Neural cell (in vitro differentiated cells): Measurements from ENCODE around the gene ITGAD. TPM values are rescaled to one million over a fixed set of nuclear protein-coding genes. Genes with fewer than 3 reads are reported as not detected.

Experiments
- H2AFZ ChIP-seq: fragments of 200-600, 300-800 bp; sonication (generic), shearing (Covaris generic); 2 replicates; pipeline ENCODE4 v1.6.0; 2014; ENCODE audit warnings: low read depth, mild to moderate bottlenecking, antibody characterized with exemption, low read length, moderate library complexity
- H3F3A ChIP-seq: fragments of 200-600 bp; shearing (Covaris generic); 2 replicates; pipeline ENCODE4 v1.6.1; 2016; ENCODE audit warnings: mild to moderate bottlenecking, moderate library complexity, mixed read lengths, antibody characterized with exemption, low read length; ENCODE audit not compliant: insufficient read depth, poor library complexity, severe bottlenecking
- H3K27ac ChIP-seq: fragments of 200-600, 300-800 bp; sonication (generic), shearing (Covaris generic); 2 replicates; pipeline ENCODE4 v1.5.1; 2014; ENCODE audit warnings: mild to moderate bottlenecking, low read length, moderate library complexity
- H3K27me3 ChIP-seq: fragments of 300-800, 200-600 bp; sonication (generic), shearing (Covaris generic); 2 replicates; pipeline ENCODE4 v1.6.0; 2014; ENCODE audit warnings: mild to moderate bottlenecking, low read depth, low read length, moderate library complexity; ENCODE audit not compliant: insufficient read depth
- H3K36me3 ChIP-seq: fragments of 300-800, 200-600 bp; sonication (generic), shearing (Covaris generic); 2 replicates; pipeline ENCODE4 v1.5.1; 2014; ENCODE audit warnings: mild to moderate bottlenecking, antibody characterized with exemption, low read length, moderate library complexity; ENCODE audit not compliant: insufficient read depth
- H3K4me2 ChIP-seq: fragments of 300-800, 200-600 bp; sonication (generic), shearing (Covaris generic); 2 replicates; pipeline ENCODE4 v1.6.0; 2014; ENCODE audit warnings: mild to moderate bottlenecking, low read length
- H3K4me3 ChIP-seq: fragments of 300-800, 200-600 bp; sonication (generic), shearing (Covaris generic); 2 replicates; pipeline ENCODE4 v1.5.1; 2014; ENCODE audit warnings: mild to moderate bottlenecking, low read length, moderate library complexity
- H3K79me2 ChIP-seq: fragments of 200-600 bp; shearing (Covaris generic); replicated peaks from 2 replicates; pipeline ENCODE4 v1.6.0; 2014; ENCODE audit warnings: mild to moderate bottlenecking, low read length, moderate library complexity; ENCODE audit not compliant: insufficient read depth
- H3K9ac ChIP-seq: fragments of 300-800, 200-600 bp; sonication (generic), shearing (Covaris generic); 2 replicates; pipeline ENCODE4 v1.6.1; 2016; ENCODE audit warnings: mild to moderate bottlenecking, low read length, mixed read lengths
- H3K9me2 ChIP-seq: fragments of 200-600 bp; shearing (Covaris generic); 2 replicates; pipeline ENCODE4 v1.6.1; 2016; ENCODE audit warnings: mild to moderate bottlenecking, low read length, mixed read lengths; ENCODE audit not compliant: insufficient read depth
- H3K9me3 ChIP-seq: fragments of 200-600, 300-800 bp; sonication (generic), shearing (Covaris generic); 2 replicates; pipeline ENCODE4 v1.6.1; 2016; ENCODE audit warnings: mild to moderate bottlenecking, mixed run types, low read length, moderate library complexity, mixed read lengths
- H4K20me1 ChIP-seq: fragments of 200-600 bp; shearing (Covaris generic); 2 replicates; pipeline ENCODE4 v1.6.1; 2016; ENCODE audit warnings: mild to moderate bottlenecking, mixed run types; ENCODE audit not compliant: insufficient read depth
- CTCF ChIP-seq: fragments of 450-650 bp; IDR thresholded peaks from 2 replicates; pipeline ENCODE4 v1.5.1; 2014; ENCODE audit warnings: antibody characterized with exemption, mild to moderate bottlenecking, moderate library complexity; ENCODE audit not compliant: poor library complexity, severe bottlenecking
- EP300 ChIP-seq: fragments of 450-650 bp; conservative IDR thresholded peaks from 2 replicates; pipeline ENCODE4 v1.6.1; 2014; ENCODE audit warnings: antibody characterized with exemption, mild to moderate bottlenecking, moderate library complexity; ENCODE audit not compliant: poor library complexity, severe bottlenecking
- EZH2 ChIP-seq: fragments of 200-600, 300-800 bp; shearing (Covaris generic), sonication (generic); IDR thresholded peaks from 2 replicates; pipeline ENCODE4 v1.6.1; 2014; ENCODE audit warnings: antibody characterized with exemption, low read length, borderline replicate concordance, mild to moderate bottlenecking; ENCODE audit not compliant: insufficient read depth, poor library complexity, severe bottlenecking
- MXI1 ChIP-seq: fragments of 450-650 bp; conservative IDR thresholded peaks from 2 replicates; pipeline ENCODE4 v1.6.1; 2014; ENCODE audit warnings: antibody characterized with exemption, mild to moderate bottlenecking; ENCODE audit not compliant: poor library complexity, severe bottlenecking
- POLR2AphosphoS5 ChIP-seq: IDR thresholded peaks from 2 replicates; pipeline ENCODE4 v1.6.1; 2012
- RAD21 ChIP-seq: fragments of 450-650 bp; conservative IDR thresholded peaks from 2 replicates; pipeline ENCODE4 v1.6.1; 2014; ENCODE audit warnings: antibody characterized with exemption, mild to moderate bottlenecking, moderate library complexity
- SMC3 ChIP-seq: fragments of 450-650 bp; conservative IDR thresholded peaks from 2 replicates; pipeline ENCODE4 v1.6.1; 2014; ENCODE audit warnings: antibody characterized with exemption, mild to moderate bottlenecking, moderate library complexity; ENCODE audit not compliant: poor library complexity
- TAF1 ChIP-seq: IDR thresholded peaks from 2 replicates; pipeline ENCODE4 v1.6.1; 2012; ENCODE audit warnings: low read depth
- polyA plus RNA-seq: library from polyadenylated mRNA; depleted of rRNA; stranded (reverse); fragments of >200 nt; gene quantifications from 2 replicates; pipeline ENCODE4 v1.2.3, GENCODE V29; 2014
- TF ChIP-seq, protein P1 (sequence below): IDR thresholded peaks from 2 replicates; pipeline ENCODE4 v1.6.1; 2012; ENCODE audit warnings: borderline replicate concordance

ITGAD gene
- polyA plus RNA-seq, 1 donor from 2014 or later = not detected

DNA sequence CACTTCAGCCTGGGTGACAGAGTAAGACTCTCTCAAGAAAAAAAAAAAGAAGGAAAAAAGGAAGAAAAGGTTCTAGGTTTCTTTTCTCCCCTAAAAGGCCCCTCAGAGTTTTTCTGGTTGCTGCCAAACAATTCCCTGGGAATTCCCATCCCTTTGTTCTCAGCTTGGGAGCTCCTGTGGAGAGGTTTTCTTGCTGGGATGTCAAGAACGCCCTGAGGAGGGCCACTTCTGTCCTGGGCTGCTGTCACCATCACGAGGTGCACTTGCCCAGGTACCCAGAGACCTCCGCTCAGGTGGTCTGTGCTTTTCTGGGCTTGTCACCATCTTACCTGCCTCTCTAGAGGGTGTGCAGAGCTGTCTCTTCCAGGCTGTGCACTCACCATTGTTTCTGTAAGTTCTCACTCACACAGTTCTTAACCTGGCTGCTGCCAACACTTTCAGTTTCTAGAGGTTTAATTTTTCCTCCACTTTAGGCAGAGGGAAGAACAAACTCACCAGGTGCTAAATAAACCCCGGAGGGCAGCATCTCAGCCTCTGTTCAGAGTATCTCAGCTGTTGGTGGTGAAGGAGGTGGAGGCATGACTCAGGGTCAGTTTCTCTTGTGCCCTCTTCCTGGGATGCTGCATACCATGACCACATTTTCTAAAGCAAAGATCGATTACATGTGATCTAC, 37.4 kb downstream of the ITGAD start:
- Histone ChIP-seq H3K4me2 (no peak overlapping the region), H4K20me1 (no peaks in the 10 kb centered on the region), H3K36me3 (no peaks in the 10 kb centered on the region), H3K9me2 (no peaks in the 10 kb centered on the region), H3K79me2 (no peaks in the 10 kb centered on the region), H2AFZ (no peak overlapping the region), H3K27ac (no peak overlapping the region), H3K4me3 (no peak overlapping the region), H3K27me3 (no peaks in the 10 kb centered on the region), H3K9ac (no peak overlapping the region), H3F3A (no peaks in the 10 kb centered on the region), H3K9me3 (no peaks in the 10 kb centered on the region)
- TF ChIP-seq CTCF (no peak), POLR2AphosphoS5 (no peak), RAD21 (no peak), EP300 (no peak), TAF1 (no peak), EZH2 (no peak), MXI1 (no peak), SMC3 (no peak)
- TF ChIP-seq, protein P1, sequence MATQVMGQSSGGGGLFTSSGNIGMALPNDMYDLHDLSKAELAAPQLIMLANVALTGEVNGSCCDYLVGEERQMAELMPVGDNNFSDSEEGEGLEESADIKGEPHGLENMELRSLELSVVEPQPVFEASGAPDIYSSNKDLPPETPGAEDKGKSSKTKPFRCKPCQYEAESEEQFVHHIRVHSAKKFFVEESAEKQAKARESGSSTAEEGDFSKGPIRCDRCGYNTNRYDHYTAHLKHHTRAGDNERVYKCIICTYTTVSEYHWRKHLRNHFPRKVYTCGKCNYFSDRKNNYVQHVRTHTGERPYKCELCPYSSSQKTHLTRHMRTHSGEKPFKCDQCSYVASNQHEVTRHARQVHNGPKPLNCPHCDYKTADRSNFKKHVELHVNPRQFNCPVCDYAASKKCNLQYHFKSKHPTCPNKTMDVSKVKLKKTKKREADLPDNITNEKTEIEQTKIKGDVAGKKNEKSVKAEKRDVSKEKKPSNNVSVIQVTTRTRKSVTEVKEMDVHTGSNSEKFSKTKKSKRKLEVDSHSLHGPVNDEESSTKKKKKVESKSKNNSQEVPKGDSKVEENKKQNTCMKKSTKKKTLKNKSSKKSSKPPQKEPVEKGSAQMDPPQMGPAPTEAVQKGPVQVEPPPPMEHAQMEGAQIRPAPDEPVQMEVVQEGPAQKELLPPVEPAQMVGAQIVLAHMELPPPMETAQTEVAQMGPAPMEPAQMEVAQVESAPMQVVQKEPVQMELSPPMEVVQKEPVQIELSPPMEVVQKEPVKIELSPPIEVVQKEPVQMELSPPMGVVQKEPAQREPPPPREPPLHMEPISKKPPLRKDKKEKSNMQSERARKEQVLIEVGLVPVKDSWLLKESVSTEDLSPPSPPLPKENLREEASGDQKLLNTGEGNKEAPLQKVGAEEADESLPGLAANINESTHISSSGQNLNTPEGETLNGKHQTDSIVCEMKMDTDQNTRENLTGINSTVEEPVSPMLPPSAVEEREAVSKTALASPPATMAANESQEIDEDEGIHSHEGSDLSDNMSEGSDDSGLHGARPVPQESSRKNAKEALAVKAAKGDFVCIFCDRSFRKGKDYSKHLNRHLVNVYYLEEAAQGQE = no peak

DNA sequence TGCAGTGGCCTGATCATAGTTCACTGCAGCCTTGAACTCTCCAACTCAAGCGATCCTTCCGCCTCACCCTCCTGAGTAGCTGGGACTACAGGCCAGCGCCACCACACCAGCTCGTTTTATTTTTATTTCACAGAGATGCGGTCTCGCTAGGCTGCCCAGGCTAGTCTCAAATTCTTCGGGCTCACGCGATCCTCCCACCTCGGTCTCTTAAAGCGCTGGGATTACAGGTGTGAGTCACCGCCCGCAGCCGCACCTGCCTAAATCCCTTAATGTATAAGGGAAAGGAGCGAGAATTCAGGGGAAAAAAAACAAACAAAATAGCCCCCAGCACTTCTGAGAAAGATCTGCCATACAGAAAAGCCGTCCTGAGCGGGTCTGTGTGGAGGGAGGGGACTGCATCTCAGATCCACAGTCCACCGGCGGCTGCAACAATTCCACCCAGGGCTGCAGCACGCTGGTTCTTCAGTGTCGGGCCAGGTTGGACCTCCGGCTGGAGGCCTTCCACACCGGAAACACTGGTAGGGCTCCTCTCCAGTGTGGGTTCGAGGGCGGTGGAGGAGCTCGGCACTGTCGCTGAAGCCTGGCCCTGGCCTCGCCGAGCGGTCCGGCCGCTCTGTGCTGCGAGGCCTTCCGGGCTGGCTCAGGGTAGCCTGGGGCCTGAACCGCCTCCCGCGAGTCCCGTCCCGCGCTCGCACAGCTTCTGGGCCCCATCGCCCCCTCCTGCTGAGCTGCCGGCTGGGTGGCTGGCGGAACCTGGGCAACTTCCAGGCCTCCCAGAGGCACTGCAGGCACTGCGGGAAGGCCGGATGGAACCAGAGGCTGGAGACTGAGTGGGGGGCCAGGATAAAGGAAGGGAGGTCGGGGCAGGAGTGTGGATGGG, 42.4 kb downstream of the ITGAD start:
- no peak overlapping the region for H3K27ac ChIP-seq
- H3K4me3 ChIP-seq = no peak overlapping the region
- no peaks in the 10 kb centered on the region for H3K27me3 ChIP-seq
- H2AFZ ChIP-seq = no peak overlapping the region
- H4K20me1 ChIP-seq = no peaks in the 10 kb centered on the region
- H3K4me2 ChIP-seq = no peak overlapping the region
- no peaks in the 10 kb centered on the region for H3K79me2 ChIP-seq
- no peaks in the 10 kb centered on the region for H3F3A ChIP-seq
- no peaks in the 10 kb centered on the region for H3K36me3 ChIP-seq
- TF ChIP-seq CTCF (no peak), MXI1 (no peak), TAF1 (no peak), EP300 (no peak), RAD21 (no peak), EZH2 (no peak), SMC3 (no peak), POLR2AphosphoS5 (no peak)
- TF ChIP-seq, protein P1 = no peak
- H3K9me3 ChIP-seq = no peaks in the 10 kb centered on the region
- H3K9me2 ChIP-seq = no peaks in the 10 kb centered on the region
- no peak overlapping the region for H3K9ac ChIP-seq
